Measurements from ENCODE around the gene MUC5AC.

The MUC5AC gene

DNA sequence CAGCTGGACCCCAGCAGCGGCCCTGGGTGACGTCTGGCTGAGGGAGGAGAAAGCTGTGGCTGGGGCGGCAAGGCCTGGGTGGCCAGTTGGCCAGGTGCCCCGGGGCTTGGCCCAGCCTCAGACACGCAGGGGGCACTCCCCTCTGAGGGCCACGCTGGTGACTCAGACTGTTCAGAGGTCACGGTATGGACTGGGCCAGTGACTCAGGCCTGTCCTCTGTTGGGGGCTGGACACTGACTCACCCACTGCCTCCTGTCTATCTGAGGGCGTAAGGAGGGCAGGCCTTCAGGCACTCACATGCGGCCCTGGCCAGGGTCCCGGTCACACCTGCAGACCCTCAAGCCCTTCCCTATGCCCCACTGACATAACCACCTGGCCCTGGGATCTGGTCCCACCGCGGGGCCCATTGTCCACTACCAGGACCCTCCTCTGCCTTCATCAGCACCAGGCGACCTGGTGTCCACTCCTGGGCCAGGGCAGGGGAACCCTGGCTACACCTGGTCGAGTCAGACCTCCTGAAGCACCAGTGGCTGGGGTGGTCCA, 3.7 kb upstream of the MUC5AC start:
- TF ChIP-seq CTCF (IDR thresholded peaks at IDR 0.05) = no peak

DNA sequence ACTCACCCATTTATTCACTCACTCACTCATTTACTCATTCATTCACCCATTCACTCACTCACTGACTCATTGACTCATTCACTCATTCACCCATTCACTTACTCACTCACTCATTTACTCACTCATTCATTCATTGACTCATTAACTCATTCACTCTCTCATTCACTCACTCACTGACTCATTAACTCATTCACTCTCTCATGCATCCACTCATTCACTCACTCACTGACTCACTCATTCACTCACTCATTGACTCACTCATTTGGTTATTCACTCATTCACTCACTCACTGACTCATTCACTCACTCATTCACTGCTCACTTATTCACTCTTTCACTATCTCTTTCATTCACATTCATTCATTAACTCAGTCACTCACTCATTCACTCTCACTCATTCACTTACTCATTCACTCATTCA, 2.5 kb upstream of the MUC5AC start:
- TF ChIP-seq CTCF (IDR thresholded peaks at IDR 0.05) = no peak

GRCh38 chr11:1156506-1157340, 1.0 kb upstream of the MUC5AC start:
- no peak for TF ChIP-seq CTCF (IDR thresholded peaks at IDR 0.05)

DNA sequence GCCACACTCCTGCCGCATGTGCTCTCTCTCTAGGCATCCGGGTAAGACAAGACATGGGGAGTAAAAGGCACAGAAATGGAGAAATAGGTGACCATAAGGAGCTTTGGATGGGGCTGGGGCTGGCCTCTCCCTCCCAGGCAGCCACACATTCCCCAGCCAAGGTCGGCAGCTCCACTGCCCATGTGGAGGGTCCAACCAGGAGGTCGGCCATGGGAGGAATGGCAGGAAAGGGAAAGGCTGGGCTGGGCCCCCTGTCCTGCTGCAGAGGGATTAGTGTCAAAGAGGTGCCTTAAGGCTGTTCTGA, 460 bp upstream of the MUC5AC start:
- no peak for TF ChIP-seq CTCF (IDR thresholded peaks at IDR 0.05)

DNA sequence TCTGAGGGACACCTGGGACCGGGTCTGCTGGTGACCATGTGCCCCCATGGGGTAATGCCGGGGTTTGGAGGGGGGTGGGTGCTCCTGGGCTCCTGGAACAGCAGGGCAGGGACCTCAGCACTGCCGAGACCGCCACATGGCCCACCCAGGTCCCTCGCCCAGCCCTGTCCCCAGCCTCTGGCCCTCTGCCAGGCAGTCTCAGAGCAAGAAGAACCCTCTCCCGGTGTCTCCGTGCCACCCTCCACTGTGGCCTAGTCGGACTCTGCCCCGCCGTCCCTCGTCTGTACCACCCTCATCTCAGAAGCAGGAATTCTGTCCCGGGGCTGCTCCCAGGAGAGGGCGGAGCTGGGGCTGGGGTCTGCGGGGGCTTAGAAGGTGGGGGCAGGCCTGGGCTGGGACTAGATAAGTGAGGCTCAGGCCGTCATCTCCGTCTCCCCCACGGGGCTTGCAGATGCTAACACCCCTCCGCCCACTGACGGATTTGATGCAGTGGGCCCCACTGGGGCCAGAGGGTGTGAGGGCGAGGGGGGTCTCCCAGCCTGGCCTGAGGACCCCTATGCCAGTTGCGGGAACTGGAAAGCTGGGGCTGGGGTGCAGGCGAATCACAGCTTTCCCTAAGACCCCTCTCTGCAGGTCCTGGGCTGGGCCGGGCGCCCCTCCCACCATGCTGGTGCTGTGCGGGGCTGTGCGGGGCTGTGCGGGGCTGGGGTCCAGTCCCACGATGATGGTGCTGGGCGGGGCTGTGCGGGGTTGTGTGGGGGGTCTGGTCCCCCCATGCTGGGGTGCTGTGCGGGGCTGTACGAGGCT, 1.1 kb downstream of the MUC5AC start:
- TF ChIP-seq CTCF (IDR thresholded peaks at IDR 0.05) = no peak

DNA sequence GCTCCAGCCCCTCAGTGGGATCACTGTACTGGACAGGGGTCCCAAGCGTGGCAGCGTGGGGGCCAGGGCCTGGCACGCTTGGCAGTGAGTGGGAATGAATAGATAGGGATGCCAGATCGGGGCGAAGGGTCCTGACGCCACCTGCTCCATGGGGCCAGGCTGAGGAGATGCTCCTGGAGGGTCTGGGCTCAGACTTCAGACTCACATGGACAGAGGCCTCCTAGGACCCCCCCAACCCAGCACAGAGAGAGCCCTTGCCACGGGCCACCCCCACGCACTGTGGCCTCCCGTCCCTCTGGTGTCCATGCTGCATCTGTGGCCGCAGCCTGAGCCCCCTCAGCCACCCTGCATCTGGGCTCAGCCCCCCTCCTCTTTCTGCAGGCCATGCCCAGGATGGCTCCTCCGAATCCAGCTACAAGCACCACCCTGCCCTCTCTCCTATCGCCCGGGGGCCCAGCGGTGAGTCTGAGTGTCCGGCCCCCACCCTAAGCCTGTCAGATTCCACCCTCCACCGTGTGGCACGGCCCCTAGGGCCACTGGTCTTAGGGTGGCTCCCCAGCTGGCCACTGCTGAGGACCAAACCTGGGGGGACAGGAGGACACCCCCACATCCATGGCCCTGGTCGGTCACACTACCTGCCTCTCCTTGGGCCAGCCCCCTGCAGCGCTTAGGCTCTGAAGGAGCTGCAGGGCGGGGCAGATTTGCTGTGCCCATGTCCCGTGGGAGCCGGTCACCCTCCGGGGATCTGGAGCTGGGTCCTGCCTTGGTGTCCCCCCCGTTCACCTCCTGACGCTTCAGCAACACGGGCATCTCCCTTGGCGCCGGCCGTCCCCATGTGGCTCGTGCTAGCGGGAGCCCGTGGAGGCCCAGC, 2.7 kb downstream of the MUC5AC start:
- TF ChIP-seq CTCF (IDR thresholded peaks at IDR 0.05) = no peak

All from LNCAP (cell line).